Common myeloid progenitor, CD34-positive (primary cell): ENCODE data around the gene RABGGTA.
A peak's percentile ranks its signal among the peaks of the same experiment; 100 is the strongest.
"Not testable (repeated sequence)": the region's sequence is repeated elsewhere in the genome, so short reads cannot be mapped to it uniquely, and the experiment has no call there.

Experiments
- CTCF ChIA-PET: fragments of 350-600 bp; sonication (Branson Sonifier 250); formaldehyde crosslinking; loops from one replicate; lab custom pipeline; 2021; ENCODE audit warnings: antibody characterized with exemption; lab: Charles Lee
- POLR2A ChIA-PET: fragments of 350-600 bp; sonication (Branson Sonifier 250); formaldehyde crosslinking; loops from one replicate; lab custom pipeline; 2021; ENCODE audit warnings: antibody characterized with exemption; lab: Charles Lee
- DNase-seq, 3 donors: peaks; one replicate each; pipeline versions ENCODE4 v3.0.0 to v3.0.0-alpha.2; 2013
- H3K27ac ChIP-seq, 2 experiments: 1 replicate in 1 of 2; 2 replicates in 1 of 2; pipeline ENCODE4 v1.7.0; 2013; ENCODE audit warnings: inconsistent platforms in 2 of 2, low read length in 2 of 2, mild to moderate bottlenecking in 2 of 2, low read depth in 1 of 2, moderate library complexity in 1 of 2; ENCODE audit not compliant: severe bottlenecking in 2 of 2, insufficient read depth in 1 of 2, poor library complexity in 1 of 2
- H3K27me3 ChIP-seq, 5 experiments: replicated peaks in 2 of 5; 1 replicate in 3 of 5; 2 replicates in 2 of 5; pipeline versions ENCODE4 v1.6.1 to v1.7.0; 2013; ENCODE audit warnings: low read length in 4 of 5, mild to moderate bottlenecking in 2 of 5, moderate library complexity in 2 of 5, inconsistent platforms in 1 of 5; ENCODE audit not compliant: insufficient read depth in 5 of 5, control insufficient read depth in 4 of 5
- H3K36me3 ChIP-seq, 4 experiments: 1 replicate in 2 of 4; 2 replicates in 2 of 4; pipeline versions ENCODE4 v1.6.1 to v1.7.0; 2013; ENCODE audit warnings: low read length in 3 of 4, control low read depth in 1 of 4, mild to moderate bottlenecking in 1 of 4; ENCODE audit not compliant: control insufficient read depth in 4 of 4, insufficient read depth in 4 of 4
- H3K4me1 ChIP-seq, 4 experiments: 1 replicate in 3 of 4; 2 replicates in 1 of 4; pipeline versions ENCODE4 v1.6.1 to v1.7.1; 2013; ENCODE audit warnings: low read length in 3 of 4, mild to moderate bottlenecking in 3 of 4, control low read depth in 1 of 4, inconsistent platforms in 1 of 4, moderate library complexity in 1 of 4; ENCODE audit not compliant: control insufficient read depth in 4 of 4, insufficient read depth in 4 of 4; ENCODE audit errors: control extremely low read depth in 1 of 4
- H3K4me3 ChIP-seq, 7 experiments: 1 replicate in 4 of 7; 2 replicates in 3 of 7; pipeline versions ENCODE4 v1.5.1 to v1.7.0; 2013; ENCODE audit warnings: mild to moderate bottlenecking in 7 of 7, low read length in 6 of 7, moderate library complexity in 6 of 7, inconsistent platforms in 2 of 7, low read depth in 2 of 7, control low read depth in 1 of 7; ENCODE audit not compliant: insufficient read depth in 4 of 7, control insufficient read depth in 1 of 7; ENCODE audit errors: extremely low read depth in 1 of 7
- H3K9me3 ChIP-seq, 5 experiments: 1 replicate in 4 of 5; 2 replicates in 1 of 5; pipeline versions ENCODE4 v1.6.1 to v1.7.1; 2013; ENCODE audit warnings: low read length in 4 of 5, mild to moderate bottlenecking in 2 of 5, inconsistent platforms in 1 of 5, low read depth in 1 of 5, moderate library complexity in 1 of 5; ENCODE audit not compliant: control insufficient read depth in 4 of 5, insufficient read depth in 2 of 5; ENCODE audit errors: control extremely low read depth in 1 of 5
- WGBS: methylation state at CpG from one replicate; pipeline ENCODE4 v1.1.5; 2013; ENCODE audit not compliant: insufficient coverage; 5-methylcytosine and 5-hydroxymethylcytosine counted together

The RABGGTA gene

GRCh38 chr14:24251880-24252288, 19.5 kb downstream of the RABGGTA start:
- no peak for DNase-seq
- H3K4me1 ChIP-seq = no peaks in the 10 kb centered on the region
- WGBS = 83% methylated on average over 1 of the region's 1 CpG
- H3K27ac ChIP-seq = no peak overlapping the region
- ChIA-PET POLR2A (interaction anchor here (0.9 to 1.0 kb wide), 2 partner anchors 19 to 45 kb away, joined by 3 read pairs; partner anchors contain the start of gene RABGGTA), CTCF (interaction anchor here (1.0 to 4.8 kb wide), 11 partner anchors 9 to 179 kb away, joined by 3 to 27 read pairs (median 5); partner anchors contain the start of genes CIDEB, DHRS1, NOP9 and RABGGTA)
- H3K27me3 ChIP-seq = no peaks in the 10 kb centered on the region
- H3K4me3 ChIP-seq = no peak overlapping the region
- no peaks in the 10 kb centered on the region for H3K9me3 ChIP-seq
- H3K36me3 ChIP-seq = peaks cover 0 to 4% (median 1%) of the 10 kb centered on the region in 4 experiments

- H3K27ac ChIP-seq = no peak overlapping the region
These were observed 21.0 kb downstream of the RABGGTA start for GRCh38 chr14:24250354-24250753.

DNA sequence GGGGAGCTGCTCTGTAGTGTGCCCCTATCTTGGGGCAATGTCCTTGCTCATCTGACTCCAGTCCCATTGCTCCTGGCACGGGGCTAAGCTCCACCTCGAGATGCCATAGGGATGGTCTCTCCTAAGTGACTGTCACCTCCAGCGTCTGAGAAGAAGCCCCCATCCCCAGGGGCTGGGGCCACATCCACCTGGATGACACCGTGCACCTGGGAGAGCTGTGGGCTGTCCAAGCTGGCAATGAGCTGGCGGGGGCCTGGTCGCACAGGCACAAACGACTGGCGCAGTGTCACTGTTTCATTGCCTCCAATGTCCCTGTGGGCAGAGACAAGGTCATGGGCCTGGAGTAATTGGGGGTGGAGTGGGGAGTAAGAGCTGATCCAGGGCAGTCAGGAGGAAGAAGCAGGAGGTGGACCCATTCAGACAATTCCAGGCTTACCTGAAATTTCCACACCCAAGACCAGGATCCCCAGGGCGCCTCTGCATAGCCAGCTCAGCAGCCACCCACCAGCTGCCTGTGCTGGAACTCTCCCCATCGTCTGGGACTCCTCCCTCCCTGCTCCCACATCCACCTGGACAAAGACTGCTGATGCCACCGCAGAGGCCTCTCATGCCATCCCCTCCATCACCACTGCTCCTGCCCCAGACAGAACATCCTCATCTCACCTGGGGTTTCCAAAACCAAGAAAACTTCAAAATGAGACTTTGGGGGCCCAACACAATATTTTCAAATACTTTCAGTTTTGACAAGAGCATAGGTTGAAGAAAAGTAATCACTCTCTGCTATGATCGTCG, 22.0 kb downstream of the RABGGTA start:
- Histone ChIP-seq H3K36me3 (peaks cover 0 to 2% (median 0%) of the 10 kb centered on the region in 4 experiments), H3K27ac (no peak overlapping the region), H3K27me3 (no peaks in the 10 kb centered on the region), H3K4me3 (no peak overlapping the region), H3K9me3 (no peaks in the 10 kb centered on the region), H3K4me1 (no peaks in the 10 kb centered on the region)
- no peak for DNase-seq
- 88% methylated on average over 10 of the region's 13 CpGs for WGBS
- ChIA-PET POLR2A (interaction anchor here (0.8 kb wide), 1 partner anchor 48 kb away, joined by 3 read pairs; no protein-coding TSS in a partner anchor), CTCF (interaction anchor here (0.6 to 13.5 kb wide), 5 partner anchors 8 to 50 kb away, joined by 3 to 207 read pairs (median 6); partner anchors contain the start of genes DHRS1 and NOP9)

More at GRCh38 chr14:24250354-24250753, 21.0 kb downstream of the RABGGTA start:
- DNase-seq = no peak
- no peaks in the 10 kb centered on the region for H3K4me1 ChIP-seq
- H3K36me3 ChIP-seq = peaks cover 0 to 4% (median 1%) of the 10 kb centered on the region in 4 experiments
- H3K4me3 ChIP-seq = no peak overlapping the region
- no peaks in the 10 kb centered on the region for H3K9me3 ChIP-seq
- 92% methylated on average over 4 of the region's 4 CpGs for WGBS
- POLR2A ChIA-PET = no interaction called here
- H3K27me3 ChIP-seq = no peaks in the 10 kb centered on the region
- CTCF ChIA-PET = interaction anchor here (1.0 to 4.8 kb wide), 10 partner anchors 8 to 181 kb away, joined by 3 to 27 read pairs (median 6); partner anchors contain the start of genes CIDEB, RABGGTA and TINF2

DNA sequence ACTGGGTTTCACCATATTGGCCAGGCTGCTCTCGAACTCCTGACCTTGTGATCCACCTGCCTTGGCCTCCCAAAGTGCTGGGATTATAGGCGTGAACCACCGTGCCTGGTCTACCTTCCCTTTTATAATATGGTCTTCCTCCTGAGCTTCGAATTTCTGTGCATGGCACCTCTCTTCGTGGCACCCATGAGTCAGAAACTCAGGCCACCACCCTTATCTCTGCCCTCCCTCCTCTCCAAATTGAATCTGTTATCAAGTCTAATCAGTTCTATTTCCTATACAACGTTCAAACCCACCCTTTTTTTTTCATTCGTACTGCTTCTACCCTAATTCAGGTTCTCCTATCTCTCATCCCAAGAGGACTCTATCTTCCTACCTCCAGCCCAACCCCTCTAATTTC, 24.0 kb downstream of the RABGGTA start:
- no peaks in the 10 kb centered on the region for H3K9me3 ChIP-seq
- 76% methylated on average over 6 of the region's 7 CpGs for WGBS
- H3K27ac ChIP-seq = no peak overlapping the region
- H3K27me3 ChIP-seq = no peaks in the 10 kb centered on the region
- ChIA-PET CTCF (interaction anchor here (0.6 to 13.5 kb wide), 8 partner anchors 9 to 188 kb away, joined by 3 to 207 read pairs (median 6); partner anchors contain the start of genes CIDEB, DHRS1 and NOP9), POLR2A (interaction anchor here (0.7 to 1.5 kb wide), 3 partner anchors 18 to 123 kb away, joined by 3 read pairs; partner anchors contain the start of gene MDP1)
- H3K4me3 ChIP-seq = no peak overlapping the region
- DNase-seq = no peak
- H3K4me1 ChIP-seq = peaks cover 3 to 13% (median 11%) of the 10 kb centered on the region in 4 experiments
- peaks cover 0 to 2% (median 0%) of the 10 kb centered on the region in 4 experiments for H3K36me3 ChIP-seq

DNA sequence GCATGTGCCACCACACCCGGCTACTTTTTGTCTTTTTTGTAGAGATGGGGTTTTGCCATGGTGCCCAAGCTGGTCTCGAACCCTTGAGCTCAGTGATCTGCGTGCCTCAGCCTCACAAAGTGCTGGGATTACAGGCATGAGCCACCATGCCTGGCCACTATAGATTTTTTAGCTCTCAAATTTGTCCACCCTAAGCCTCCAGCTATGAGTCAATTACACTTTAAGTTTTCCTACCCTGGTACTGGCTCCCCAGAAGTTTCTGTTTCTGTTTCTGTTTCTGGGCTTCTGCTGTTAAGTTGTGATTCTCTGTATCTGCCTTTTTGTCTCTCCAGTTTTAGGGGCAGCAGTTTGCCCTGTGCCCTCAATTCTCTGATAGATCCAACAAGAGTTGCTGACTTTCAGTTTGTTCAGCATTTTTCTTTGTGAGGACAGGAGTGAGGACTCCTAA, 24.6 kb downstream of the RABGGTA start:
- ChIA-PET POLR2A (interaction anchor here (0.7 kb wide), 2 partner anchors 31 to 124 kb away, joined by 3 read pairs; partner anchors contain the start of gene MDP1), CTCF (interaction anchor here (0.6 to 13.5 kb wide), 11 partner anchors 10 to 189 kb away, joined by 3 to 207 read pairs (median 6); partner anchors contain the start of genes CIDEB, DHRS1, LTB4R2 and NOP9)
- 92% methylated on average over 3 of the region's 3 CpGs for whole genome bisulfite sequencing
- Histone ChIP-seq H3K9me3 (no peaks in the 10 kb centered on the region), H3K36me3 (peaks cover 0 to 2% (median 0%) of the 10 kb centered on the region in 4 experiments), H3K27me3 (no peaks in the 10 kb centered on the region), H3K4me1 (peaks cover 3 to 17% (median 13%) of the 10 kb centered on the region in 4 experiments), H3K27ac (no peak overlapping the region), H3K4me3 (no peak overlapping the region)
- DNase-seq = peak in 2 of 3 donors; percentile 41 to 43

GRCh38 chr14:24245350-24245749, 26.0 kb downstream of the RABGGTA start:
- POLR2A ChIA-PET, H3K27me3 ChIP-seq, DNase-seq, H3K9me3 ChIP-seq, H3K27ac ChIP-seq, H3K4me3 ChIP-seq: not testable (repeated sequence)
- CTCF ChIA-PET = interaction anchor here (0.9 to 13.5 kb wide), 7 partner anchors 9 to 62 kb away, joined by 3 to 207 read pairs (median 6); partner anchors contain the start of genes CIDEB, DHRS1, NOP9 and RABGGTA
- H3K36me3 ChIP-seq = peaks cover 2 to 11% (median 8%) of the 10 kb centered on the region in 4 experiments
- peaks cover 6 to 29% (median 21%) of the 10 kb centered on the region in 4 experiments for H3K4me1 ChIP-seq
- WGBS = 94% methylated on average over 8 of the region's 11 CpGs
